ENCODE measurements around the gene ABO. TPM values are rescaled to one million over a fixed set of nuclear protein-coding genes. Genes with fewer than 3 reads are reported as not detected.
"Not testable (repeated sequence)": the region's sequence is repeated elsewhere in the genome, so short reads cannot be mapped to it uniquely, and the experiment has no call there.

Gene ABO
- total RNA-seq, 3 donors from 2014 or later = 25.6 to 114 (median 102) TPM

DNA sequence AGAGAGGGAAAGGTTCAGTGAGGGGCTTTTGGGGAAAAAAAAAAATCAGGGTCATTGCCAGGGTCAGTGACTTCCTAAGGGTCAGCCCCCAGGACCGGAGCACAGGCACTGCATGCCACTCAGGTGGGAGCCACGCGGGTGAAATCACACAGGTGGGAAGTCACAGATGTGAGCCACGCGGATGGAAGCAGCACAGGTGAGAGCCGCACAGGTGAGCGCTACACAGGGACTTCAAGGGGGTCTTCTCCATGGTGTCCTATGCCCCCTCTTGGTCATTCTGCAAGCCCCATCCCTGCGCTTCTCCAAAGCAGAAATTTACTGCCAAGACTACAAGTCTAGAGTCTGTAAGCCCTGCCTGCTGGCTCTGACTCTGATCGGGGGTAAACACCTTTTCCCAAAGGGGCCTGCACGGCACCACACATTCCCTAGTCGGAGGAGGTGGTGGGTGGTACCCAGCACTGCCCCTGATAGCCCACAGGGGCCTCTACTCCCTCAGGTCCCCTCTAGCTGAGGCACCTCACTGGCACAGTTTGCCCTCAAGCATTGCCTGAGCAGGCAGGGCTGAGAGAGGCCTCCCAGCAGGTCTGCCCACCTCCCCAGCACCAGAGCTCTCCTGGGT lies 47.6 kb downstream of the ABO start:
- no peak for ATAC-seq

DNA sequence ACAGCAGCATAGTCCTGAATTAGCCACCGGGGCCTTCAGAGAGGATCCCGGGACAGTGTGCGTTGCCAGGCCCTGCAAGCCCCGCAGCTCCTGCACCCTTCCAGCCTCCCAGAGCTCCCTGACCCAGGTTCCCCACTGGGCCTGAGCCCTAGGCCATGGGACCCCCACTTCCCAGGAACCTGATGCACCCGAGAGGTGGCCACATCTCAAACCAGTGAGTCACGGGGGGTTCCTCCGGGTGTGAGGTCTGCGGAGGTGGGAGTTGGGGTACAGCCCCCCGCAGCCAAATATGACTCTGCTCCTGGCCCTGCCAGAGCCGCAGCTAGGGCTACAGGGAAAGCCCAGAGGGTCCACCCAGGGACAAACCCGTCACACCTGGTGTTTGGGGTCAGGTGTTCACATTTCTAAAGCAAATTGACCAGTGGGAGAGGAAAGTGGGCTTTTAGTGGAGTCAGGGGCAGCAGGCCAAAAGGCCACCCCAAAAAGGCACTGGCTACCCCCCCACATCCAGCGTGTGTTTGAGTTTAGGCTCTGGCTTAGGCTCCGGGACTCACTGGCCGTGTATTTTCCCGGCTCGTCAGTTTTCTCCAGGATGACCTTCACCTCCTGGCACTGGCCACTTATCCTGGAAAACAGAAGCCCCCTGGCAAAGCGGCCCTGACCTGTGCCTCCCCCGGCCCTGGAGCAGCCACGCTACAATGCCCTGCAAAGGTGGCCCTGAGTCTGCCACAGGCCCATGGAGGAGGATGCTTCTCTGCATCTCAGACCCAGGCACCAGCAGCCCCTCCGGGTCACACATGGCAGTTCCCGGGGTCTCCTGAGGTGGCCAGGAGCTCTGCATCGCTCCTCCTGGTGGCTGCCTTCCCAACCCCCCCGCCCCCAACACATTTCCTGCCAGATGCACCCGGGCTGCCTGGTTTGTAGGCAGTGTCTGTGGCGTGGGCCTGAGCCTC lies 48.5 kb downstream of the ABO start:
- Histone ChIP-seq H3K9me3 (no peaks in the 10 kb centered on the region), H3K36me3 (ENCODE audit: low read depth) (no peaks in the 10 kb centered on the region), H3K4me3 (no peak overlapping the region), H3K4me1 (ENCODE audit: low read depth) (no peaks in the 10 kb centered on the region)
- ATAC-seq = no peak
- intact Hi-C loops (cut with DNase I, micrococcal nuclease) = no loop called here
- no peak for TF ChIP-seq CTCF (IDR thresholded peaks at IDR 0.05)
- DNase-seq = no peak

More for the DNA sequence above, 47.6 kb downstream of the ABO start:
- no peaks in the 10 kb centered on the region for H3K9me3 ChIP-seq
- no peaks in the 10 kb centered on the region for H3K36me3 ChIP-seq (ENCODE audit: low read depth)
- H3K4me3 ChIP-seq = no peak overlapping the region
- H3K4me1 ChIP-seq (ENCODE audit: low read depth) = no peaks in the 10 kb centered on the region
- no peak for TF ChIP-seq CTCF (IDR thresholded peaks at IDR 0.05)
- intact Hi-C loops (cut with DNase I, micrococcal nuclease) = no loop called here
- no peak for DNase-seq

- Histone ChIP-seq H3K9me3 (no peaks in the 10 kb centered on the region), H3K4me1 (ENCODE audit: low read depth) (no peaks in the 10 kb centered on the region), H3K4me3 (no peak overlapping the region), H3K36me3 (ENCODE audit: low read depth) (no peaks in the 10 kb centered on the region)
- no peak for ATAC-seq
- DNase-seq = no peak
- TF ChIP-seq CTCF (IDR thresholded peaks at IDR 0.05) = no peak
- intact Hi-C loops (cut with DNase I, micrococcal nuclease) = no loop called here
These were observed 49.6 kb downstream of the ABO start for GRCh38 chr9:133225171-133226011.

DNA sequence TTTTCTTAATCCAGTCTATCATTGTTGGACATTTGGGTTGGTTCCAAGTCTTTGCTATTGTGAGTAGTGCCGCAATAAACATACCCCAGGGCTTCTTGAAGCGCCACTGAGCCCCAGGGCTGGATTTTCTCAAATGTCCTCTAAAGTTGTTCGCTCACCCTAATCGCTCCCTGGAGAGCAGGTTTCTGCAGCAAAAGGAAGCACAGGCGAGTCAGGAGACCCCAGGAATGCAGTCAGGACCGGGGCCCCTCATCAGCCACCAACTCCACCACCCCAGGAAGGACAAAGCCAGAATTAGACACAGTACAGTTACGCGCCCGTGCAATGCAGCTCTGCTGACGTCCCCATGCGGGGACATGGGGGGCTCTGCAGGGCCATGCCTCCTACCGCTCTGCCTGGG lies 50.2 kb downstream of the ABO start:
- Histone ChIP-seq H3K9me3 (no peaks in the 10 kb centered on the region), H3K4me3 (no peak overlapping the region), H3K36me3 (ENCODE audit: low read depth) (no peaks in the 10 kb centered on the region), H3K4me1 (ENCODE audit: low read depth) (no peaks in the 10 kb centered on the region)
- ATAC-seq (no peak), DNase-seq (no peak)
- no peak for TF ChIP-seq CTCF (IDR thresholded peaks at IDR 0.05)
- intact Hi-C loops (cut with DNase I, micrococcal nuclease) = no loop called here

- H3K4me1 ChIP-seq (ENCODE audit: low read depth); H3K4me3 ChIP-seq; H3K36me3 ChIP-seq (ENCODE audit: low read depth); H3K9me3 ChIP-seq; intact Hi-C loops (cut with DNase I, micrococcal nuclease): not testable (repeated sequence)
- ATAC-seq (peak; percentile 83), DNase-seq (peak in 2 of 3 donors; percentile 51 to 68)
These were observed 51.7 kb downstream of the ABO start for GRCh38 chr9:133223159-133223756.

- H3K9me3 ChIP-seq; ATAC-seq; H3K36me3 ChIP-seq (ENCODE audit: low read depth); DNase-seq; H3K4me3 ChIP-seq; H3K4me1 ChIP-seq (ENCODE audit: low read depth); intact Hi-C loops (cut with DNase I, micrococcal nuclease): not testable (repeated sequence)
These were observed 53.0 kb downstream of the ABO start for GRCh38 chr9:133221994-133222393.

All from mucosa of descending colon (tissue), 3 donors.